Measurements from ENCODE around the gene DYNC1H1.

DYNC1H1 gene

GRCh38 chr14:101985957-101986356 is 21.6 kb downstream of the DYNC1H1 start (continued):
- TF ChIP-seq ZNF76 (tag by site-specific recombination; IDR thresholded peaks at IDR 0.05; ENCODE audit: borderline replicate concordance, low read depth) (no peak), ATF2 (tag by site-specific recombination; IDR thresholded peaks at IDR 0.05; ENCODE audit: low read depth) (no peak), MEIS1 (CRISPR knock-in tag; IDR thresholded peaks at IDR 0.05; ENCODE audit: borderline replicate concordance) (no peak), ZNF157 (tag by site-specific recombination; IDR thresholded peaks at IDR 0.05) (no peak), RBAK (tag by site-specific recombination; IDR thresholded peaks at IDR 0.05) (no peak), ZBTB26 (tag by site-specific recombination; optimal IDR thresholded peaks at IDR 0.05) (no peak), REST (tag by site-specific recombination; IDR thresholded peaks at IDR 0.05) (no peak)

GRCh38 chr14:101986953-101987352 is 22.6 kb downstream of the DYNC1H1 start:
- Histone ChIP-seq H3K4me3 (ENCODE audit: low read depth, low read length) (no peak overlapping the region), H3K36me3 (ENCODE audit: control insufficient read depth in 2 of 2, insufficient read depth in 1 of 2, low read length in 2 of 2) (peaks cover 66 to 86% of the 10 kb centered on the region in 2 experiments), H3K4me1 (ENCODE audit: control insufficient read depth, insufficient read depth, low read length) (no peaks in the 10 kb centered on the region), H3K27ac (ENCODE audit: extremely low read depth, low read depth, low read length) (no peak overlapping the region), H3K9me3 (ENCODE audit: control insufficient read depth, insufficient read depth, low read depth, low read length) (no peaks in the 10 kb centered on the region)
- CTCF ChIA-PET = interaction anchor here (0.9 to 4.7 kb wide), 2 partner anchors 26 to 216 kb away, joined by 3 to 15 read pairs; no protein-coding TSS in a partner anchor
- POLR2A ChIA-PET = no interaction called here
- TF ChIP-seq ZBTB26 (tag by site-specific recombination; optimal IDR thresholded peaks at IDR 0.05) = no peak
- no peak for TF ChIP-seq ZNF670 (tag by site-specific recombination; IDR thresholded peaks at IDR 0.05; ENCODE audit: low read depth)
- no peak for TF ChIP-seq ZNF488 (tag by site-specific recombination; IDR thresholded peaks at IDR 0.05)
- no peak for TF ChIP-seq ZNF692 (tag by site-specific recombination; IDR thresholded peaks at IDR 0.05)
- no peak for TF ChIP-seq ZNF266 (tag by site-specific recombination; IDR thresholded peaks at IDR 0.05; ENCODE audit: low read depth)
- TF ChIP-seq ZEB2 (tag by site-specific recombination; IDR thresholded peaks at IDR 0.05) = no peak
- TF ChIP-seq ZNF391 (tag by site-specific recombination; IDR thresholded peaks at IDR 0.05; ENCODE audit: borderline replicate concordance, low read depth) = no peak
- TF ChIP-seq ZNF175 (tag by site-specific recombination; IDR thresholded peaks at IDR 0.05) = no peak
- no peak for TF ChIP-seq ZNF202 (tag by site-specific recombination; IDR thresholded peaks at IDR 0.05; ENCODE audit: borderline replicate concordance)
- TF ChIP-seq ZNF776 (tag by site-specific recombination; IDR thresholded peaks at IDR 0.05; ENCODE audit: borderline replicate concordance) = no peak
- TF ChIP-seq ZBTB1 (tag by site-specific recombination; IDR thresholded peaks at IDR 0.05) = no peak
- no peak for TF ChIP-seq ZNF280D (tag by site-specific recombination; IDR thresholded peaks at IDR 0.05)
- no peak for TF ChIP-seq TSHZ1 (tag by site-specific recombination; IDR thresholded peaks at IDR 0.05; ENCODE audit: borderline replicate concordance)
